K562 (cell line): Measurements from ENCODE around the gene GPR37. TPM values are rescaled to one million over a fixed set of nuclear protein-coding genes. Genes with fewer than 3 reads are reported as not detected.

ENCODE experiments used
- NFATC3 ChIP-seq: fragments of 450-650 bp; IDR thresholded peaks from 2 replicates; pipeline ENCODE4 v1.6.1; 2017; ENCODE audit warnings: mild to moderate bottlenecking
- RERE ChIP-seq: sonication (generic); formaldehyde crosslinking; IDR thresholded peaks from 2 replicates; pipeline ENCODE4 v1.8.0; 2023; ENCODE audit warnings: missing genetic modification reagents, mild to moderate bottlenecking, borderline replicate concordance
- RNF2 ChIP-seq: sonication (generic); IDR thresholded peaks from 2 replicates; pipeline ENCODE4 v1.6.1; 2016
- polyA plus RNA-seq, 8 experiments: library from polyadenylated mRNA; depleted of rRNA in 4 of 8; stranded (reverse) in 5 of 8; unstranded in 3 of 8; fragments of >200 nt; fragmentation: Nextera tagmentation in 2 of 8; fragmentation: Illumina TruSeq in 1 of 8; extraction: Ambion mirVana in 2 of 8; extraction: Trizol in 1 of 8; gene quantifications; 2 replicates each; pipeline versions ENCODE4 v1.2.1 to v1.2.3, GENCODE V29; 2011 to 2014; ENCODE audit warnings: inconsistent platforms in 1 of 8, missing spikeins in 1 of 8
- total RNA-seq, 7 experiments: library from RNA; depleted of rRNA in 6 of 7; stranded (reverse); fragments of >200 nt in 6 of 7; fragmentation: Illumina TruSeq in 2 of 7; extraction: Trizol in 2 of 7; gene quantifications; 2 replicates each; pipeline versions ENCODE4 v1.2.1 to v1.2.3, GENCODE V29; 2011 to 2021; ENCODE audit warnings: low replicate concordance in 1 of 7
- TF ChIP-seq, protein P1 (sequence below), 2 experiments: IDR thresholded peaks in 1 of 2; conservative IDR thresholded peaks in 1 of 2; 2 replicates each; pipeline ENCODE4 v1.6.1; 2016; ENCODE audit warnings: low read depth in 2 of 2, mild to moderate bottlenecking in 1 of 2, missing compliant biosample characterization in 1 of 2, missing genetic modification characterization in 1 of 2, moderate library complexity in 1 of 2

Gene GPR37
- total and polyA plus RNA-seq, 9 of the 15 experiments (the other 6 are each of a cell fraction or from before 2014, with no cell fraction given) = 0.03 TPM; not detected in 8

GRCh38 chr7:124713086-124713485 lies 52.5 kb downstream of the GPR37 start (continued):
- TF ChIP-seq, protein P1, sequence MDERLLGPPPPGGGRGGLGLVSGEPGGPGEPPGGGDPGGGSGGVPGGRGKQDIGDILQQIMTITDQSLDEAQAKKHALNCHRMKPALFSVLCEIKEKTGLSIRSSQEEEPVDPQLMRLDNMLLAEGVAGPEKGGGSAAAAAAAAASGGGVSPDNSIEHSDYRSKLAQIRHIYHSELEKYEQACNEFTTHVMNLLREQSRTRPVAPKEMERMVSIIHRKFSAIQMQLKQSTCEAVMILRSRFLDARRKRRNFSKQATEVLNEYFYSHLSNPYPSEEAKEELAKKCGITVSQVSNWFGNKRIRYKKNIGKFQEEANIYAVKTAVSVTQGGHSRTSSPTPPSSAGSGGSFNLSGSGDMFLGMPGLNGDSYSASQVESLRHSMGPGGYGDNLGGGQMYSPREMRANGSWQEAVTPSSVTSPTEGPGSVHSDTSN (CRISPR knock-in tag; IDR thresholded peaks at IDR 0.05; ENCODE audit: low read depth) = no peak
- TF ChIP-seq, protein P1 (tag; conservative IDR thresholded peaks at IDR 0.05; ENCODE audit: low read depth) = no peak
- TF ChIP-seq RNF2 (no peak), NFATC3 (no peak), RERE (CRISPR knock-in tag) (no peak)
- TF ChIP-seq, all 486 proteins: peak for 0
